Activated CD4-positive, alpha-beta memory T cell treated with anti-CD3 and anti-CD28 coated beads for 36 hours (primary cell): Measurements from ENCODE around the gene DNAH12. TPM values are rescaled to one million over a fixed set of nuclear protein-coding genes. Genes with fewer than 3 reads are reported as not detected.
"Not testable (repeated sequence)": the region's sequence is repeated elsewhere in the genome, so short reads cannot be mapped to it uniquely, and the experiment has no call there.

Experiments used
- CTCF ChIA-PET: fragments of 350-600 bp; sonication (Branson Sonifier 250); formaldehyde crosslinking; loops from one replicate; lab custom pipeline; 2021; ENCODE audit warnings: antibody characterized with exemption, inconsistent platforms; lab: Charles Lee
- POLR2A ChIA-PET: fragments of 350-600 bp; sonication (Branson Sonifier 250); formaldehyde crosslinking; loops from one replicate; lab custom pipeline; 2021; ENCODE audit warnings: antibody characterized with exemption; lab: Charles Lee
- DNase-seq: peaks from one replicate; pipeline ENCODE4 v3.0.0-alpha.2; 2020
- H3K27ac Mint-ChIP-seq: one replicate; pipeline ENCODE4 v1.8.0; 2021; ENCODE audit warnings: mixed read lengths
- H3K27me3 Mint-ChIP-seq: one replicate; pipeline ENCODE4 v1.8.0; 2021; ENCODE audit warnings: mixed read lengths
- H3K36me3 Mint-ChIP-seq: one replicate; pipeline ENCODE4 v1.8.0; 2021; ENCODE audit warnings: mixed read lengths
- H3K4me1 Mint-ChIP-seq: one replicate; pipeline ENCODE4 v1.8.0; 2021; ENCODE audit warnings: low read depth, mixed read lengths
- H3K4me3 Mint-ChIP-seq: one replicate; pipeline ENCODE4 v1.8.0; 2021; ENCODE audit warnings: mild to moderate bottlenecking, mixed read lengths
- H3K9me3 Mint-ChIP-seq: one replicate; pipeline ENCODE4 v1.8.0; 2021; ENCODE audit warnings: mixed read lengths
- intact Hi-C: fragments of 100-400 bp; cut with micrococcal nuclease; formaldehyde crosslinking; loops from one replicate; pipeline ENCODE4 v1.15.1; 2023
- total RNA-seq, 2 experiments: library from RNA; stranded (reverse); gene quantifications; one replicate each; pipeline ENCODE4 v1.2.3, GENCODE V29; 2021

Gene DNAH12
- total RNA-seq, 2 experiments from 2014 or later, result 0.14 TPM; not detected in 1

DNA sequence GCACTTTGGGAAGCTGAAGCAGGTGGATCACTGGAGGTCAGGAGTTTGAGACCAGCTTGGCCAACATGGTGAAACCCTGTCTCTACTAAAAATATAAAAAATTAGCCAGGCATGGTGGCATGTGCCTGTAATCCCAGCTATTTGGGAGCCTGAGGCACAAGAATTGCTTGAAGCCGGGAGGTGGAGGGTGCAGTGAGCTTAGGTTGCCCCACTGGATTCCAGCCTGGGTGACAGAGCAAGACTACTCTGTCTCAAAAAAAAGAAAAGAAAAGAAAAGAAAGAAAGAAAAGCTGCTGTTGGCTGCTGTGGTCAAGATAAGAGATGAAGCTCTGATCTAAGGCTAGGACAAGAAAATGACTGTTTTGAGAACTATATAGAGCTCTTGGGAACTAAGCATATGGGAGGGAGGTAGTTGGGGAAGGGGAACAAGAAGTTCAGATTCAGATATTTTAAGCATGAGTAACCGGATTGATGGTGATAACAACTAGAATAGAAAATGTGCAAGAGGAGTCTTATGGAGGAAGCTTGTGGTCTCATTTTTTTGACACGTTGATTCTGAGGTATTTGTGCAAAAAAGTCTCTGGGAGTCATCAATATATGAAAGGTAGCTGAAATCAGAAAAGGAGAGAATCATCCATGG is 25.7 kb downstream of the DNAH12 start:
- no peak overlapping the region for H3K4me3 Mint-ChIP-seq
- ChIA-PET POLR2A (no interaction called here), CTCF (no interaction called here)
- no peaks in the 10 kb centered on the region for H3K9me3 Mint-ChIP-seq
- no peaks in the 10 kb centered on the region for H3K27me3 Mint-ChIP-seq
- H3K36me3 Mint-ChIP-seq, result no peaks in the 10 kb centered on the region
- no peaks in the 10 kb centered on the region for H3K4me1 Mint-ChIP-seq
- intact Hi-C loops, result no loop called here
- no peak for DNase-seq
- H3K27ac Mint-ChIP-seq, result no peak overlapping the region

DNA sequence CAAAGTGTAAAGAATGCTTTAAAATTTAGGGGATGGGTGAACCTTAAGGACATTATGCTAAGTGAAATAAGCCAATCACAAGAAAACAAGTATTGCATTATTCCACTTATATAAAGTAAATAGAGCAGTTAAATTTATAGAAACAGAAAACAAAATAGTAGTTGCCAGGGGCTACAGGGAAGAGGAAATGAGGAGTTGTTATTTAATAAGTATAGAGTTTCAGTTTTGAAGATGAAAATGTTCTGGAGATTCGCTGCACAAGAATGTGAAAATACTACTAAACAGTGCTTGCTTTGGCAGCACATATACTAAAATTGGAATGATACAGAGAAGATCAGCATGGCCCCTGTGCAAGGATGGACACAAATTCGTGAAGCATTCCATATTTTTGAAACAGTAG is 32.0 kb downstream of the DNAH12 start:
- H3K4me1 Mint-ChIP-seq, result no peaks in the 10 kb centered on the region
- H3K27me3 Mint-ChIP-seq, result peaks cover 4% of the 10 kb centered on the region
- H3K36me3 Mint-ChIP-seq, result no peaks in the 10 kb centered on the region
- POLR2A ChIA-PET, result no interaction called here
- CTCF ChIA-PET, result no interaction called here
- no peak overlapping the region for H3K27ac Mint-ChIP-seq
- H3K9me3 Mint-ChIP-seq, result no peaks in the 10 kb centered on the region
- H3K4me3 Mint-ChIP-seq, result no peak overlapping the region
- no peak for DNase-seq
- intact Hi-C loops, result no loop called here

DNA sequence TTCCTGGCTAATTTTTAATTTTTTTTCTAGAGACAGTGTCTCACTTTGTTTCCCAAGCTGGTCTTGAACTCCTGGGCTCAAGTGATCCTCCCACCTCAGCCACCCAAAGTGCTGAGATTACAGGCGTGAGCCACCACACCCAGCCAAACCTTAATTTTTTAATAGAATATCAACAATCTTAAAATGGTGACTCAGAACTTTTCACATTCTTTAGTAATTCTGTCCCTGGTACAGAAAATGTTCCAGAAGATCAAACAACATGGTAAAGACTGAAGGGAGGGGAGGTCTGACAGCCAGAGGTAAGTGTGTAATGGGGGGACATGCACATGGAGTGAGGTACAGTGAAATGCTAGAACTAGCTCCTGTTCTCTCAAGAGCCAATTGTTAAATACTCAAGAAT is 38.2 kb downstream of the DNAH12 start:
- Mint-ChIP-seq H3K36me3 (no peaks in the 10 kb centered on the region), H3K27ac (no peak overlapping the region), H3K4me3 (no peak overlapping the region), H3K4me1 (no peaks in the 10 kb centered on the region), H3K9me3 (no peaks in the 10 kb centered on the region), H3K27me3 (peaks cover 3% of the 10 kb centered on the region)
- ChIA-PET CTCF (no interaction called here), POLR2A (no interaction called here)
- intact Hi-C loops, result no loop called here
- no peak for DNase-seq

DNA sequence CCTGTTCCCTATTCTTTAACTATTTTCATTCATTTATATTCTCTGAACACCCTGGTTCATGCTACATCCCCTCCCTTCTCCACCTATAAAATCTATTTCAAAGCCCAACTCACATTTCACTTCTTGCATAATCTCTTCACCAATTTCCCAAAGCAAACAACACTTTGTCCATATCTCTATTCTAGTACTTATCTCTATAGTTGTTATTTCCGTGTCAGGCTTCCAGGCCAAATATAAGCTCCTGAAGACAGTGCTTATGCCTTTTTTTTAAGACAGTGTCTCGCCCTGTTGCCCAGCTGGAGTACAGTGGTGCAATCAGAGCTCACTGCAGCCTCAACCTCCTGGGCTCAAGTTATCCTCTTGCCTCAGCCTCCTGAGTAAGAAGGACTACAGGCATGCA is 43.6 kb downstream of the DNAH12 start:
- Mint-ChIP-seq H3K36me3 (no peaks in the 10 kb centered on the region), H3K9me3 (no peaks in the 10 kb centered on the region), H3K27ac (no peak overlapping the region), H3K27me3 (peaks cover 1% of the 10 kb centered on the region), H3K4me3 (no peak overlapping the region), H3K4me1 (no peaks in the 10 kb centered on the region)
- CTCF ChIA-PET, result no interaction called here
- intact Hi-C loops, result no loop called here
- no peak for DNase-seq
- POLR2A ChIA-PET, result no interaction called here

DNA sequence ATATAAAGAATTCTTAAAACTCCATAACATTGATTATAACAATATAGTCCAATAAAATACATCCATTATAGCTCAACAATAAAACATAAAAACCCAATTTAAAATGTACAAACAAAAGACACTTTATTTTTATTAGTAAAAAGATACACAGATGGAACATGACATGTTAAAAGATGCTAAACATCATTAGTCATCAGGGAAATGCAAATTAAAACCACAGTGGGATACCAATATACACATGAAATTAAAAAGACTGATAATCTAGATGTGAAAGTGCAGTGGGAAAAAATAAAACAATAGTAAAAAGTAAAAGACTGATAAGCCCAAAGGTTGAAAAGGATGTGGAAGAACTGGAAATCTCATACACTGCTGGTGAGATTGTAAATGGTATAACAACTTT is 46.2 kb downstream of the DNAH12 start:
- no peak overlapping the region for H3K4me3 Mint-ChIP-seq
- no peak for DNase-seq
- no peaks in the 10 kb centered on the region for H3K4me1 Mint-ChIP-seq
- no peak overlapping the region for H3K27ac Mint-ChIP-seq
- intact Hi-C loops, result no loop called here
- no peaks in the 10 kb centered on the region for H3K36me3 Mint-ChIP-seq
- CTCF ChIA-PET, result no interaction called here
- no peaks in the 10 kb centered on the region for H3K27me3 Mint-ChIP-seq
- no peaks in the 10 kb centered on the region for H3K9me3 Mint-ChIP-seq
- POLR2A ChIA-PET, result no interaction called here

GRCh38 chr3:57484563-57484962 is 59.6 kb downstream of the DNAH12 start:
- ChIA-PET CTCF (no interaction called here), POLR2A (no interaction called here)
- Mint-ChIP-seq H3K27ac (no peak overlapping the region), H3K4me3 (no peak overlapping the region), H3K4me1 (no peaks in the 10 kb centered on the region), H3K27me3 (peaks cover 3% of the 10 kb centered on the region), H3K36me3 (no peaks in the 10 kb centered on the region), H3K9me3 (peaks cover 3% of the 10 kb centered on the region)
- no peak for DNase-seq
- intact Hi-C loops, result no loop called here

GRCh38 chr3:57477193-57477592 is 67.0 kb downstream of the DNAH12 start:
- H3K27ac Mint-ChIP-seq, POLR2A ChIA-PET, intact Hi-C loops, H3K4me3 Mint-ChIP-seq, DNase-seq, H3K27me3 Mint-ChIP-seq, CTCF ChIA-PET, H3K4me1 Mint-ChIP-seq, H3K36me3 Mint-ChIP-seq: not testable (repeated sequence)
- peaks cover 20% of the 10 kb centered on the region for H3K9me3 Mint-ChIP-seq

DNA sequence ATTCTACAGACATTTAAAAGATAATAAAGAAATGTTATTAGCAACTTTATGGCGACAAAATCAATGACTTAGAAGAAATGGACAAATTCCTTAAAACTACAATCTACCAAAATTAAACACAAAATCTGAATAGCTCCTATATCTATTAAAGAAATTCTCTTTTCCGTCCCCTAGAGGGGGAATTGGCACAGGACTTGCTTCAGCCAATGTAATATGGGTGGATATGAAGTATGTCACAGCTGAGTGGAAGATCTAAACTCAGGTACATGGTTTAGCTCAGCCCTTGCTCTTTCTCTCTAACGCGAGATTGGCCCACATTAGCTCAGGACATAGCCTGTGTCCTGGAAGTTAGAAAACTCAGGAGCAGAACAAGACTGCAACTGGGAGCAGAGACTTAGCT is 79.3 kb downstream of the DNAH12 start:
- H3K4me1 Mint-ChIP-seq, result no peaks in the 10 kb centered on the region
- H3K27me3 Mint-ChIP-seq, result peaks cover 3% of the 10 kb centered on the region
- no peak for DNase-seq
- CTCF ChIA-PET, result interaction anchor here (1.1 kb wide), 1 partner anchor 133 kb away, joined by 3 read pairs; the partner anchor contains the start of gene ARF4
- POLR2A ChIA-PET, result no interaction called here
- H3K4me3 Mint-ChIP-seq, result no peak overlapping the region
- no peaks in the 10 kb centered on the region for H3K36me3 Mint-ChIP-seq
- H3K9me3 Mint-ChIP-seq, result no peaks in the 10 kb centered on the region
- intact Hi-C loops, result no loop called here
- no peak overlapping the region for H3K27ac Mint-ChIP-seq

DNA sequence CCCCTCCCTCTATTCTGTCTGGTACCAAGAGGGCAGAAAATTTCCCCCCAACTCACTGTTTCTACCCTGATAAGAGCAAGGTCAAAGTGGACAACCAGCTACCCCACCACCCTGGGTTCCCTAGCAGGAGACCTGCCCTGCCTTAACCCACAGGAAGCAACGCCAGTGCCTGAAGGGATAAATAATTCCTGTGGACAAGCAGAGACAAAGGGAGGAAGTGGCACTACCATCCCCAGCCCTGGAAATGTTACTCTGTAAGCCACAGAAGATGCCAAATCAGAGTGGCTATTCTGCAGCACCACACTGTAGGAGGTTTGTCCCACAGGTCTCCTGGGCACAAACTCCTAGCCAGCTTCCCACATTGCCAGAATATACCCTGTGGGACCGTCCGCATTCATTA is 80.1 kb downstream of the DNAH12 start:
- Mint-ChIP-seq H3K4me1 (no peaks in the 10 kb centered on the region), H3K4me3 (no peak overlapping the region), H3K27me3 (peaks cover 3% of the 10 kb centered on the region), H3K9me3 (no peaks in the 10 kb centered on the region), H3K36me3 (no peaks in the 10 kb centered on the region), H3K27ac (no peak overlapping the region)
- DNase-seq, result no peak
- CTCF ChIA-PET, result no interaction called here
- intact Hi-C loops, result no loop called here
- POLR2A ChIA-PET, result no interaction called here

GRCh38 chr3:57451150-57451846 is 92.8 kb downstream of the DNAH12 start:
- Mint-ChIP-seq H3K36me3 (no peaks in the 10 kb centered on the region), H3K4me1 (no peaks in the 10 kb centered on the region), H3K4me3 (no peak overlapping the region), H3K27me3 (peaks cover 4% of the 10 kb centered on the region), H3K9me3 (no peaks in the 10 kb centered on the region), H3K27ac (no peak overlapping the region)
- intact Hi-C loops, result no loop called here
- CTCF ChIA-PET, result no interaction called here
- DNase-seq, result no peak
- POLR2A ChIA-PET, result no interaction called here

GRCh38 chr3:57449276-57449847 is 94.8 kb downstream of the DNAH12 start:
- intact Hi-C loops, H3K9me3 Mint-ChIP-seq, CTCF ChIA-PET, DNase-seq, H3K4me3 Mint-ChIP-seq, POLR2A ChIA-PET, H3K27ac Mint-ChIP-seq, H3K4me1 Mint-ChIP-seq, H3K27me3 Mint-ChIP-seq, H3K36me3 Mint-ChIP-seq: not testable (repeated sequence)

- H3K36me3 Mint-ChIP-seq, H3K4me3 Mint-ChIP-seq, intact Hi-C loops, POLR2A ChIA-PET, DNase-seq, H3K9me3 Mint-ChIP-seq, CTCF ChIA-PET, H3K4me1 Mint-ChIP-seq, H3K27ac Mint-ChIP-seq, H3K27me3 Mint-ChIP-seq: not testable (repeated sequence)
Measured at GRCh38 chr3:57448489-57448888, 95.7 kb downstream of the DNAH12 start.
